K562 (cell line): ENCODE data around the gene MSH2. TPM values are rescaled to one million over a fixed set of nuclear protein-coding genes. Genes with fewer than 3 reads are reported as not detected.
"Not testable (repeated sequence)": the region's sequence is repeated elsewhere in the genome, so short reads cannot be mapped to it uniquely, and the experiment has no call there.

Source experiments
- ATAC-seq: fragments of 200-7000 bp; cut with Tn5 transposase; 3 replicates; pipeline ENCODE4 v1.9.1; 2020; ENCODE audit warnings: moderate library complexity
- BruUV-seq: library from RNA; stranded (reverse); fragments of 400-500 nt; replicated peaks from 2 replicates; lab custom pipeline; 2021; lab: Mats Ljungman, UMichigan
- CTCF ChIA-PET: fragments of 300-600 bp; formaldehyde crosslinking; extraction: SDS; loops from one replicate; lab custom pipeline; 2021; ENCODE audit warnings: low intra/inter-chr PET ratio; lab: Yijun Ruan, JAX
- POLR2A ChIA-PET: fragments of 300-600, 350-650 bp; sonication (Branson Sonifier 250); formaldehyde crosslinking; extraction: SDS; loops from one replicate; lab custom pipeline; 2021; ENCODE audit warnings: antibody characterized with exemption, inconsistent platforms; lab: Yijun Ruan, JAX
- DNase-seq, 4 experiments: peaks; one replicate each; pipeline versions ENCODE4 v3.0.0 to v3.0.0-alpha.2; 2011 to 2018; ENCODE audit warnings: low spot score in 3 of 4, mixed read lengths in 3 of 4; ENCODE audit errors: extremely low read depth in 1 of 4
- FAIRE-seq: peaks from 2 replicates; lab custom pipeline; 2011; peaks lifted over from hg19 to GRCh38; lab: Jason Lieb, UNC
- H2AFZ ChIP-seq: 2 replicates; pipeline ENCODE4 v1.6.0; 2011; ENCODE audit warnings: low read depth, low read length, control low read depth, inconsistent platforms
- H3K27ac ChIP-seq: fragments of 200-600 bp; 3 replicates; pipeline ENCODE4 v1.8.0; 2011; ENCODE audit warnings: low read depth, mild to moderate bottlenecking, control low read depth, inconsistent platforms, low read length, moderate library complexity, mixed read lengths; ENCODE audit errors: extremely low read depth
- H3K27me3 ChIP-seq, 2 experiments: fragments of 300-600 bp in 1 of 2; 2 replicates in 1 of 2; 3 replicates in 1 of 2; pipeline versions ENCODE4 v1.6.0 to v1.8.0; 2011; ENCODE audit warnings: inconsistent platforms in 2 of 2, low read length in 2 of 2, mild to moderate bottlenecking in 1 of 2, mixed read lengths in 1 of 2, moderate library complexity in 1 of 2; ENCODE audit not compliant: control insufficient read depth in 2 of 2, insufficient read depth in 2 of 2
- H3K36me3 ChIP-seq: fragments of 300-600 bp; 3 replicates; pipeline ENCODE4 v1.8.0; 2011; ENCODE audit warnings: mild to moderate bottlenecking, low read length, inconsistent platforms; ENCODE audit not compliant: control insufficient read depth, insufficient read depth
- H3K4me1 ChIP-seq, 2 experiments: fragments of 200-600 bp in 1 of 2; replicated peaks in 1 of 2; 2 replicates in 1 of 2; 3 replicates in 1 of 2; pipeline versions ENCODE4 v1.5.1 to v1.8.0; 2011; ENCODE audit warnings: inconsistent platforms in 2 of 2, low read length in 2 of 2, mild to moderate bottlenecking in 1 of 2, mixed read lengths in 1 of 2, moderate library complexity in 1 of 2; ENCODE audit not compliant: control insufficient read depth in 2 of 2, insufficient read depth in 2 of 2
- H3K4me2 ChIP-seq: 2 replicates; pipeline ENCODE4 v1.6.1; 2011; ENCODE audit warnings: low read length, control low read depth, inconsistent platforms, mixed read lengths; ENCODE audit not compliant: insufficient read depth
- H3K4me3 ChIP-seq: fragments of 200-600 bp; sonication (generic), shearing (Covaris generic); 2 replicates; pipeline ENCODE4 v1.5.1; 2016; ENCODE audit warnings: control low read depth, inconsistent platforms
- H3K79me2 ChIP-seq: fragments of 200-600 bp; 3 replicates; pipeline ENCODE4 v1.8.0; 2011; ENCODE audit warnings: low read length, inconsistent platforms; ENCODE audit not compliant: control insufficient read depth, insufficient read depth
- H3K9ac ChIP-seq, 2 experiments: 2 replicates each; pipeline versions ENCODE4 v1.6.0 to v1.6.1; 2011; ENCODE audit warnings: low read depth in 2 of 2, low read length in 2 of 2, control low read depth in 1 of 2, inconsistent platforms in 1 of 2, mild to moderate bottlenecking in 1 of 2, mixed read lengths in 1 of 2; ENCODE audit not compliant: insufficient read depth in 1 of 2
- H3K9me1 ChIP-seq: one replicate; pipeline ENCODE4 v1.6.0; 2011; ENCODE audit warnings: inconsistent platforms, mild to moderate bottlenecking, low read length, moderate library complexity; ENCODE audit not compliant: control insufficient read depth, insufficient read depth
- H3K9me3 ChIP-seq: replicated peaks from 2 replicates; pipeline ENCODE4 v1.5.1; 2011; ENCODE audit warnings: low read depth, low read length, inconsistent platforms; ENCODE audit not compliant: control insufficient read depth, insufficient read depth
- H4K20me1 ChIP-seq: replicated peaks from 2 replicates; pipeline ENCODE4 v1.6.1; 2011; ENCODE audit warnings: low read length, inconsistent platforms, mixed read lengths; ENCODE audit not compliant: control insufficient read depth, insufficient read depth
- CAMTA2 ChIP-seq: fragments of 250-450 bp; sonication (Bioruptor Pico); conservative IDR thresholded peaks from 2 replicates; pipeline ENCODE4 v1.5.1; 2022
- ETS2 ChIP-seq: IDR thresholded peaks from 2 replicates; pipeline ENCODE4 v1.6.1; 2016; ENCODE audit warnings: borderline replicate concordance, missing genetic modification characterization, mild to moderate bottlenecking, moderate library complexity, missing compliant biosample characterization; ENCODE audit not compliant: poor library complexity, severe bottlenecking
- POU5F1 ChIP-seq: fragments of 150-350 bp; IDR thresholded peaks from 2 replicates; pipeline ENCODE4 v1.6.1; 2014; ENCODE audit warnings: borderline replicate concordance, low read length, low read depth, mild to moderate bottlenecking; ENCODE audit not compliant: partially characterized antibody
- STAT5A ChIP-seq: IDR thresholded peaks from 2 replicates; pipeline ENCODE4 v1.6.1; 2012; ENCODE audit warnings: low read length, inconsistent platforms, borderline replicate concordance
- TBP ChIP-seq: optimal IDR thresholded peaks from 2 replicates; pipeline ENCODE3; 2011; ENCODE audit warnings: low read depth, low read length, improper control_type of control experiment
- ZNF146 ChIP-seq: IDR thresholded peaks from one replicate; pipeline ENCODE4 v1.6.1; 2018; ENCODE audit warnings: missing compliant biosample characterization; ENCODE audit not compliant: unreplicated experiment
- ZNF316 ChIP-seq: fragments of 450-650 bp; IDR thresholded peaks from 2 replicates; pipeline ENCODE4 v1.6.1; 2016
- WGBS: fragments of 100-300 bp; shearing (Covaris generic); methylation state at CpG from one replicate; pipeline ENCODE4 v1.1.6; 2016; ENCODE audit warnings: low coverage, mixed read lengths; ENCODE audit not compliant: insufficient coverage; ENCODE audit errors: missing lambda C conversion rate; 5-methylcytosine and 5-hydroxymethylcytosine counted together
- in situ Hi-C: fragments of 300-500 bp; cut with MboI; formaldehyde crosslinking; loops from 4 replicates; pipeline ENCODE4 v1.15.0; 2018; ENCODE audit warnings: inconsistent platforms, mixed read lengths
- intact Hi-C: fragments of 100-400 bp; cut with micrococcal nuclease; formaldehyde crosslinking; loops from 2 replicates; pipeline ENCODE4 v1.14.2; 2022
- polyA plus RNA-seq, 8 experiments: library from polyadenylated mRNA; depleted of rRNA in 4 of 8; stranded (reverse) in 5 of 8; unstranded in 3 of 8; fragments of >200 nt; fragmentation: Nextera tagmentation in 2 of 8; fragmentation: Illumina TruSeq in 1 of 8; extraction: Ambion mirVana in 2 of 8; extraction: Trizol in 1 of 8; gene quantifications; 2 replicates each; pipeline versions ENCODE4 v1.2.1 to v1.2.3, GENCODE V29; 2011 to 2014; ENCODE audit warnings: inconsistent platforms in 1 of 8, missing spikeins in 1 of 8
- total RNA-seq, 7 experiments: library from RNA; depleted of rRNA in 6 of 7; stranded (reverse); fragments of >200 nt in 6 of 7; fragmentation: Illumina TruSeq in 2 of 7; extraction: Trizol in 2 of 7; gene quantifications; 2 replicates each; pipeline versions ENCODE4 v1.2.1 to v1.2.3, GENCODE V29; 2011 to 2021; ENCODE audit warnings: low replicate concordance in 1 of 7

MSH2 gene
- total and polyA plus RNA-seq, 9 of the 15 experiments (the other 6 are each of a cell fraction or from before 2014, with no cell fraction given): 51.8 to 139 (median 113) TPM

DNA sequence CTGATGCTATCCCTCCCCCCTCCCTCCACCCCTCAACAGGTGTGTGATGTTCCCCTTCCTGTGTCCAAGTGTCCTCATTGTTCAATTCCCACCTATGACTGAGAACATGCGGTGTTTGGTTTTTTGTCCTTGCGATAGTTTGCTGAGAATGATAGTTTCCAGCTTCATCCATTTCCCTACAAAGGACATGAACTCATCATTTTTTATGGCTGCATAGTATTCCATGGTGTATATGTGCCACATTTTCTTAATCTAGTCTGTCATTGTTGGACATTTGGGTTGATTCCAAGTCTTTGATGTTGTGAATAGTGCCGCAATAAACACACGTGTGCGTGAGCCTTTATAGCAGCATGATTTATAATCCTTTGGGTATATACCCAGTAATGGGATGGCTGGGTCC, 51.9 kb downstream of the MSH2 start:
- in situ Hi-C loops, CTCF ChIA-PET: not testable (repeated sequence)

DNA sequence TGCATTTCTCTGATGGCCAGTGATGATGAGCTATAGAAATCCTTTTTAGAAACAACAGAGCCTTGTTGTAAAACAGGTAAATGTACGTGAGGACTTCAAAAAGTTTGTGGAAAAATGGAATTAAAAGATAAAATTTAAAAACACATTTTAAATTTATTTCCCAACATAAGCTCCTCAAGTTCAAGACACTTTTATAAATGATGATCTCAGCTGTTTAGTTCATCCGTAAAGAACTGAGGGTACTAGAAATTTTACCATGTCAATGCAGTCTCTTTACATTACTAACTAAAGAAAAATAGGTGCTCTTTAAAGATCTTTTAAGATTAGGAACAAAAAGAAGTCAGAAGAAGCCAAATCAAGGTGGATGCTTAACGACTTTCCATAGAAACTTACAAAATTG, 52.5 kb downstream of the MSH2 start:
- Histone ChIP-seq H3K9ac (no peak overlapping the region), H3K79me2 (0 out of 3 replicates have a peak, but pooled peaks cover 5% of the 10 kb centered on the region), H3K36me3 (peaks cover 48% of the 10 kb centered on the region; the same call in 2 of the 3 replicates), H3K9me3 (no peaks in the 10 kb centered on the region), H3K4me3 (no peak overlapping the region), H3K9me1 (no peaks in the 10 kb centered on the region), H3K4me2 (no peak overlapping the region), H3K27me3 (no peaks in the 10 kb centered on the region), H4K20me1 (no peaks in the 10 kb centered on the region), H3K27ac (no peak overlapping the region), H2AFZ (no peak overlapping the region), H3K4me1 (peaks cover 2 to 3% of the 10 kb centered on the region in 2 experiments; a peak in 3 of 5 replicates)
- CTCF ChIA-PET: no interaction called here
- DNase-seq: no peak
- 78% methylated on average over 3 of the region's 3 CpGs for WGBS
- no TSS peak for BruUV-seq
- intact Hi-C loops (no loop called here), in situ Hi-C loops (no loop called here)
- POLR2A ChIA-PET: interaction anchor here (0.6 kb wide), 1 partner anchor 37 kb away, joined by 3 read pairs; no protein-coding TSS in a partner anchor
- ATAC-seq: no peak
- TF ChIP-seq STAT5A (no peak), ETS2 (tag) (no peak), TBP (no peak), CAMTA2 (CRISPR knock-in tag) (no peak), ZNF316 (0 out of 2 replicates have a peak, but pooled peaks have one; percentile 12), POU5F1 (no peak)
- no peak for FAIRE-seq

More for the DNA sequence above, 51.9 kb downstream of the MSH2 start:
- H3K79me2 ChIP-seq, ATAC-seq, DNase-seq, H3K27me3 ChIP-seq, H3K27ac ChIP-seq, H3K9me3 ChIP-seq, H3K9me1 ChIP-seq, intact Hi-C loops, H3K9ac ChIP-seq, H3K4me3 ChIP-seq, H3K4me1 ChIP-seq: not testable (repeated sequence)
- peaks cover 43% of the 10 kb centered on the region; the same call in 2 of the 3 replicates for H3K36me3 ChIP-seq
- peak; percentile 68 for TF ChIP-seq ZNF146
- TF ChIP-seq, all 486 proteins: peak for 1; not testable (repeated sequence) for 485
- H3K4me2 ChIP-seq, H4K20me1 ChIP-seq, H2AFZ ChIP-seq, BruUV-seq, FAIRE-seq: not testable (repeated sequence)
- POLR2A ChIA-PET: interaction anchor here (0.6 kb wide), 1 partner anchor 37 kb away, joined by 3 read pairs; no protein-coding TSS in a partner anchor
- WGBS: 90% methylated on average over 5 of the region's 5 CpGs
